HFFc6 (cell line): ENCODE results near the gene GTF3A. TPM values are rescaled to one million over a fixed set of nuclear protein-coding genes. Genes with fewer than 3 reads are reported as not detected.

ENCODE experiments used
- DNase-seq: peaks from one replicate; pipeline ENCODE4 v3.0.0-alpha.2; 2018
- H3K27ac Mint-ChIP-seq: 2 replicates; pipeline ENCODE4 v1.8.0; 2020; ENCODE audit warnings: mild to moderate bottlenecking, mixed read lengths
- H3K27me3 Mint-ChIP-seq: 2 replicates; pipeline ENCODE4 v1.8.0; 2021; ENCODE audit warnings: mild to moderate bottlenecking, moderate library complexity, mixed read lengths; ENCODE audit not compliant: insufficient read depth
- H3K36me3 Mint-ChIP-seq: 2 replicates; pipeline ENCODE4 v1.8.0; 2021; ENCODE audit warnings: low read depth, mixed read lengths
- H3K4me1 Mint-ChIP-seq: 2 replicates; pipeline ENCODE4 v1.8.0; 2020; ENCODE audit warnings: low read depth, mixed read lengths
- H3K4me3 Mint-ChIP-seq: 2 replicates; pipeline ENCODE4 v1.8.0; 2020; ENCODE audit warnings: mild to moderate bottlenecking, moderate library complexity, mixed read lengths
- H3K9me3 Mint-ChIP-seq: 2 replicates; pipeline ENCODE4 v1.8.0; 2020; ENCODE audit warnings: mild to moderate bottlenecking, mixed read lengths
- CTCF ChIP-seq: fragments of 200-600 bp; sonication (generic); IDR thresholded peaks from 2 replicates; pipeline ENCODE4 v1.5.0; 2021; ENCODE audit warnings: antibody characterized with exemption, mild to moderate bottlenecking
- total RNA-seq, 6 experiments: library from RNA; stranded (reverse); fragmentation: NEBNext Ultra II Directional; extraction: Animal tissue kit (Norgen Biotek cat#: 25700); gene quantifications; 2 replicates in 1 of 6; 3 replicates in 5 of 6; pipeline ENCODE4 v1.2.3, GENCODE V29; 2021

Gene GTF3A
- total RNA-seq, 6 experiments from 2014 or later = 70.8 to 81.2 (median 75.0) TPM

- no peaks in the 10 kb centered on the region for H3K9me3 Mint-ChIP-seq
- H3K4me3 Mint-ChIP-seq = no peak overlapping the region
- no peak for TF ChIP-seq CTCF
- H3K4me1 Mint-ChIP-seq = peaks cover 13% of the 10 kb centered on the region
- no peak overlapping the region for H3K27ac Mint-ChIP-seq
- no peaks in the 10 kb centered on the region for H3K36me3 Mint-ChIP-seq
- peaks cover 25% of the 10 kb centered on the region for H3K27me3 Mint-ChIP-seq
- DNase-seq = no peak
Measured at GRCh38 chr13:27419328-27419727, 5.1 kb upstream of the GTF3A start.

GRCh38 chr13:27421101-27421871, 3.1 kb upstream of the GTF3A start:
- Mint-ChIP-seq H3K27me3 (peaks cover 10% of the 10 kb centered on the region), H3K4me3 (no peak overlapping the region), H3K27ac (no peak overlapping the region), H3K4me1 (peaks cover 27% of the 10 kb centered on the region), H3K36me3 (peaks cover 12% of the 10 kb centered on the region), H3K9me3 (no peaks in the 10 kb centered on the region)
- DNase-seq = no peak
- TF ChIP-seq CTCF = no peak

- Mint-ChIP-seq H3K36me3 (peaks cover 25% of the 10 kb centered on the region), H3K9me3 (no peaks in the 10 kb centered on the region), H3K27me3 (peaks cover 8% of the 10 kb centered on the region), H3K4me1 (peaks cover 40% of the 10 kb centered on the region), H3K4me3 (peak overlapping the region; percentile 87), H3K27ac (no peak overlapping the region)
- no peak for DNase-seq
- TF ChIP-seq CTCF = no peak
Measured at GRCh38 chr13:27423333-27423732, 1.1 kb upstream of the GTF3A start.

GRCh38 chr13:27425158-27425917, 919 bp downstream of the GTF3A start:
- Mint-ChIP-seq H3K9me3 (no peaks in the 10 kb centered on the region), H3K36me3 (peaks cover 27% of the 10 kb centered on the region), H3K4me1 (peaks cover 33% of the 10 kb centered on the region), H3K27ac (peak overlapping the region; percentile 57), H3K4me3 (peak overlapping the region; percentile 86), H3K27me3 (peaks cover 3% of the 10 kb centered on the region)
- no peak for TF ChIP-seq CTCF
- DNase-seq = no peak

GRCh38 chr13:27425918-27426630, 1.7 kb downstream of the GTF3A start:
- peaks cover 34% of the 10 kb centered on the region for H3K36me3 Mint-ChIP-seq
- H3K4me1 Mint-ChIP-seq = peaks cover 33% of the 10 kb centered on the region
- no peak for TF ChIP-seq CTCF
- H3K27ac Mint-ChIP-seq = peak overlapping the region; percentile 22
- no peaks in the 10 kb centered on the region for H3K9me3 Mint-ChIP-seq
- peak overlapping the region; percentile 86 for H3K4me3 Mint-ChIP-seq
- peaks cover 3% of the 10 kb centered on the region for H3K27me3 Mint-ChIP-seq
- DNase-seq = no peak
